NB4 (cell line): Measurements from ENCODE around the gene DECR2.

Experiments used
- MAX ChIP-seq: IDR thresholded peaks from 2 replicates; pipeline ENCODE4 v1.6.1; 2011; ENCODE audit warnings: low read depth, low read length
- POLR2A ChIP-seq: IDR thresholded peaks from 2 replicates; pipeline ENCODE4 v1.6.1; 2011; ENCODE audit warnings: mild to moderate bottlenecking; ENCODE audit not compliant: insufficient read length; ENCODE audit errors: extremely low read depth
- TF ChIP-seq, protein P1 (sequence below): IDR thresholded peaks from one replicate; pipeline ENCODE4 v1.5.1; 2012; ENCODE audit warnings: low read depth, low read length

DNA sequence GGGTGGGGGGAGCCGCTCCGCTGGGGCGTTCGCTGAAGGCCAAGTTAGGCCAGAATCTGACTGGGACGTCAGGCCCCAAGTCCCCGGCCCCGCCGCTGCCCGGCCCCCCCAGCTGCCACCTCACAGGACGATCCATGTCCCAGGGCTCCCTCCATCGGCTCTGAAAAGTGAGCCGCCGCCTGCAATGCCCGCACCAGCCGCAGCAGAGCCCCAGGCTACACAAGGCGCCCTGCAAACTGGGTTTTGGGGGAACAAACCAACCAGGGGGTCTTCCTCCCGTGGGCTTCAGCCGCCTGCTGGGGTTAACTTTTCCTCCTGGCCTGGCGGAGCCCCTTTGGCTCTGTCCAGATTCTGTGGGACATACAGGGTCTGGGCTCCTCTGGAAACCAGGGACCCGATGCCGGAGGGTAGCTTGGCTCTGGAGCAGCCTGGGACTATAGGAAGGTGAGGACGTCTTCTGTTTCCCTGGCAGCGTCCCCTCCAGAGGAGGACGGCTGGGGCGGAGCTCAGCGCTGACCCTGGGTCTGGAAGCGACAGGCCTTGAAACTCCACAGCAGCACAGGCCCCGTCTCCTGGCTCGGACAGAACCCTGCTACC lies 3.9 kb upstream of the DECR2 start:
- TF ChIP-seq, protein P1, sequence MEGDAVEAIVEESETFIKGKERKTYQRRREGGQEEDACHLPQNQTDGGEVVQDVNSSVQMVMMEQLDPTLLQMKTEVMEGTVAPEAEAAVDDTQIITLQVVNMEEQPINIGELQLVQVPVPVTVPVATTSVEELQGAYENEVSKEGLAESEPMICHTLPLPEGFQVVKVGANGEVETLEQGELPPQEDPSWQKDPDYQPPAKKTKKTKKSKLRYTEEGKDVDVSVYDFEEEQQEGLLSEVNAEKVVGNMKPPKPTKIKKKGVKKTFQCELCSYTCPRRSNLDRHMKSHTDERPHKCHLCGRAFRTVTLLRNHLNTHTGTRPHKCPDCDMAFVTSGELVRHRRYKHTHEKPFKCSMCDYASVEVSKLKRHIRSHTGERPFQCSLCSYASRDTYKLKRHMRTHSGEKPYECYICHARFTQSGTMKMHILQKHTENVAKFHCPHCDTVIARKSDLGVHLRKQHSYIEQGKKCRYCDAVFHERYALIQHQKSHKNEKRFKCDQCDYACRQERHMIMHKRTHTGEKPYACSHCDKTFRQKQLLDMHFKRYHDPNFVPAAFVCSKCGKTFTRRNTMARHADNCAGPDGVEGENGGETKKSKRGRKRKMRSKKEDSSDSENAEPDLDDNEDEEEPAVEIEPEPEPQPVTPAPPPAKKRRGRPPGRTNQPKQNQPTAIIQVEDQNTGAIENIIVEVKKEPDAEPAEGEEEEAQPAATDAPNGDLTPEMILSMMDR = no peak
- no peak for TF ChIP-seq POLR2A
- TF ChIP-seq MAX = no peak
